C4-2B (cell line): ENCODE measurements around the gene NUDT14.
A peak's percentile ranks its signal among the peaks of the same experiment; 100 is the strongest.

Experiments used
- H3K27ac ChIP-seq: fragments of 450-650 bp; 2 replicates; pipeline ENCODE4 v1.5.1; 2017
- ZFX ChIP-seq: fragments of 450-650 bp; IDR thresholded peaks from 2 replicates; pipeline ENCODE4 v1.6.1; 2017
- TF ChIP-seq, protein P1 (sequence below): fragments of 450-650 bp; conservative IDR thresholded peaks from 2 replicates; pipeline ENCODE4 v1.5.1; 2017; ENCODE audit warnings: mild to moderate bottlenecking

NUDT14 gene

DNA sequence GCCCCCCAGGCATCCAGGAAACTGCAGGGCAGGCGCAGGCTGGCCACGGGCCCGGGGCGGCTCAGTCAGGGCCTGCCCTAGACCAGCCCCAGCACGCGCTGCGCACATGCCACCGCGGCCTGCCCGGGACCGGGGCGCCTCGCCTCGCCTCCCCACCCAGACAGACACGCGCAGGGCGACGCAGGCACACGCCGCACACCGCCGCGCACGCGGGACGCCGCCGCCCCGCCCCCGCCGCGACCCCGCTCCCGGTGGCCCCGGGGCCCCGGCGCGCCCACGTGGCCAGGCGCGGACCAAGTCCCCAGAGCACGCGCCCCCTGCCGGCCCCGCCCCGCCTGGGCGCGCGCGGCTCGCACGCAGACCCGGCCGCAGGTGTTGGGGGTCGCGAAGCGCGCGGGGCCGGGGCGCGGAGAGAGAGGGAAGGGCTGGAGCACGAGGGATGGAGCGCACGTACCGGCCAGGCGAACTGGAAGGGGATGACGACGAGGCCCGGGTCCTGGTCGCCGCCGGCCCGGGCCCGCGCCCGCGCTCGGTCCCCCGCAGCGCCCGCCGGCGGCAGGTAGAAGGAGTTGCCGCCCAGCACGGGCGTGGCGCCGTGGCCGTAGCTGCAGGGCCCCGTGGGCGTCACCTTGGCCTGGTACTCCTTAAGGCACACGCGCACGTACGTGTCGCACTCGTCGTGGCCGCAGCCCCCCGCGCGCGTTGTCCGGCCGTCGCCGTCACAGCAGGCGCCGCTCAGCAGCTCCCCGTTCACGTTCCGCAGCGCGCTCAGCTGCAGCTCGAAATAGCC is 13.6 kb downstream of the NUDT14 start:
- TF ChIP-seq, protein P1, sequence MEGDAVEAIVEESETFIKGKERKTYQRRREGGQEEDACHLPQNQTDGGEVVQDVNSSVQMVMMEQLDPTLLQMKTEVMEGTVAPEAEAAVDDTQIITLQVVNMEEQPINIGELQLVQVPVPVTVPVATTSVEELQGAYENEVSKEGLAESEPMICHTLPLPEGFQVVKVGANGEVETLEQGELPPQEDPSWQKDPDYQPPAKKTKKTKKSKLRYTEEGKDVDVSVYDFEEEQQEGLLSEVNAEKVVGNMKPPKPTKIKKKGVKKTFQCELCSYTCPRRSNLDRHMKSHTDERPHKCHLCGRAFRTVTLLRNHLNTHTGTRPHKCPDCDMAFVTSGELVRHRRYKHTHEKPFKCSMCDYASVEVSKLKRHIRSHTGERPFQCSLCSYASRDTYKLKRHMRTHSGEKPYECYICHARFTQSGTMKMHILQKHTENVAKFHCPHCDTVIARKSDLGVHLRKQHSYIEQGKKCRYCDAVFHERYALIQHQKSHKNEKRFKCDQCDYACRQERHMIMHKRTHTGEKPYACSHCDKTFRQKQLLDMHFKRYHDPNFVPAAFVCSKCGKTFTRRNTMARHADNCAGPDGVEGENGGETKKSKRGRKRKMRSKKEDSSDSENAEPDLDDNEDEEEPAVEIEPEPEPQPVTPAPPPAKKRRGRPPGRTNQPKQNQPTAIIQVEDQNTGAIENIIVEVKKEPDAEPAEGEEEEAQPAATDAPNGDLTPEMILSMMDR: peak; percentile 88
- peak; percentile 86 for TF ChIP-seq ZFX
- peak overlapping the region; percentile 94 for H3K27ac ChIP-seq

DNA sequence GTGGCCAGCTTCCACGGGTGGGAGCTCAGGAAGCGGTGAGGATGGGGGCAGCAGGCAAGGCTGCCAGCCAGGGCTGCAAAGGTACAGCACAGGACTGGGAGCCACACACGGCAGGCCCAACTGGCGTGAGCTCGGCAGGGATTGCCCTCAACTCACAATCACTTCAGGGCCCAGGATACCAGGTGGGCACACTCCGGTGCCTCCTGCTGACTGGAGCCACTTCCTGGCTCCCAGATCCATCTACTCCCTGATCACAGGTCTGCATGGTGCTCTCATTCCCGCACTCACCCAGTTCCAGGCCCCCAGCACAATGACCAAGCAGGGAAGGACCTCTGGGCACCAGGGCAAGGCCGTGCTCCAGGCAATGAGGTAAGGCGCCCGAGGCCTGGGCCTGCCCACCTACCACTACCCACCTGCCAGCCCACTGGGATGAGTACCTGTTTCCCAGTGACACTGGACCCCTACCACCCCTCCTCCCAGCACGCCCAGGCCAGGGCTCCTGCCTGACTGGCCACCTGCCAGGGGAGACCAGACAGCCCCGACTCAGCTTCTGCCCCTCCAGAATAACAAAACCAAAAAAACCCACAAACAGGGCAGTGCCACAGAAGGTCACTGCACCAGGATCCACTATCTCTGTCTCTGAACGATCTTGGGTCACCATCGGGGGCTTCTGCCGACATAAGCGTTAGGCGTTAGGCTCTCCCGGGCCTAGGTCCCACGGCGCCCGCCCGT is 14.4 kb downstream of the NUDT14 start:
- TF ChIP-seq, protein P1: no peak
- TF ChIP-seq ZFX: no peak
- H3K27ac ChIP-seq: peak overlapping the region; percentile 94

DNA sequence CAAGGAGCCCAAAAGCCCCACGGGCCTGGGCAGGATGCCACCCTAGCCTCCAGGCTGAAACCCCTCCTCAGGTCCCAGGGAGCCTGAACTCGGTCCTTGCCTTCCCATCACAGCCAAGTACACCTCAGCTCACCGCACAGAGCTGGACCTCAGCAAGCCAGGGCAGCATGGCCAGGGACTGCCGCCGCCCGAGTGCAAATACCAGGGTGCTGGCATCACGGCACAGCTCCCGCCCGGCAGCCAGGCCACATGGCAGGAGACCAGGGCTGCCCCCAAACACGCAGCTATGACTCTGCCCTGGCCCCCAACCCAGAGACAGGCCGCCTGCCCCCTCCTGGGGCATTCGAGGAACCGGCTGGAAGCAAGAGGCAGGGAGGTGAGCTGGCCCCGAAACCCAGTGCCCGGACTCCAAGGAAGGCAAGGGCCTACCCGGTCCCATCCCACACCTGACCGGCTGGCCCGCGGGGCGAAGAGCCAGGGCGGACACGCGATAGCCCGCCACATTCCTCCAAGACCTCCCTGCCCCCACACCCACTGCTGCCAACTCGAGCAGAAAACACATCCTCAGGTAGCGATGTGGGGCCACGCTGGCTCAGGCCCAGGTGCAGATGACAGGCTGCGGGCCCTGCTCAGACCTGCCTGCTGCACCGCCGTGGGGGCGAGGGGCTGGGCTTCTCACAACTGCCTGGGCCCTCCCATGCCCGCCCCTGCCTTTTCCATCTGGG is 15.2 kb downstream of the NUDT14 start:
- H3K27ac ChIP-seq: peak overlapping the region; percentile 94
- peak; percentile 44; the same call in 1 of the 2 replicates for TF ChIP-seq ZFX
- TF ChIP-seq, protein P1: no peak

DNA sequence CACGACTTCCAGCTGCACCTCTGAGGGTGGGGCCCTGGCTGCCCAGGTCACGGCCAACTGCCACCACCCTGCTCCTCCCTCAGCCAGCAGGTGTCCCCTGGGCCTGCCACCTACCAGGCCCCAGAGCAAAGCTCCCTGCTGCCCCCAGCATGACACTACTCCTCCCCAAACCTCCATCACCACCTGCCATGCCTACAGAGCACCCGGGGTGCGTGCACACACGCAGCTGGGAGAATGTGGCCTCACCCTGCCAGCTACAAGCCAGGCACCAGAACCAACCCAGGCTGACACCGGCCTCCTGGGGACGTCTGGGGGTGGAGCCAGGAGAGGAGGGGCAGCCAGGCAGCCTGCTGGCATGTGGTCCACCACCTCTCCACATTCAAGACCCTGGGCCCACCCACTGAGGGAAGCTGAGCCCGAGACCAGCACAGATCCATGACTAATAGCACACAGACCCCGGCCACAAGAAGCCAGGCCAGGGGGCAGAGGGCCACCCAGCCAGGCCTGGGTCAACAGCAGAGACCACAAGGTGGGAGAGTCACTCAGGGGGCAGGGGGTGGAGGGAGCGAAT is 15.9 kb downstream of the NUDT14 start:
- peak overlapping the region; percentile 94 for H3K27ac ChIP-seq
- no peak for TF ChIP-seq ZFX
- TF ChIP-seq, protein P1: no peak

DNA sequence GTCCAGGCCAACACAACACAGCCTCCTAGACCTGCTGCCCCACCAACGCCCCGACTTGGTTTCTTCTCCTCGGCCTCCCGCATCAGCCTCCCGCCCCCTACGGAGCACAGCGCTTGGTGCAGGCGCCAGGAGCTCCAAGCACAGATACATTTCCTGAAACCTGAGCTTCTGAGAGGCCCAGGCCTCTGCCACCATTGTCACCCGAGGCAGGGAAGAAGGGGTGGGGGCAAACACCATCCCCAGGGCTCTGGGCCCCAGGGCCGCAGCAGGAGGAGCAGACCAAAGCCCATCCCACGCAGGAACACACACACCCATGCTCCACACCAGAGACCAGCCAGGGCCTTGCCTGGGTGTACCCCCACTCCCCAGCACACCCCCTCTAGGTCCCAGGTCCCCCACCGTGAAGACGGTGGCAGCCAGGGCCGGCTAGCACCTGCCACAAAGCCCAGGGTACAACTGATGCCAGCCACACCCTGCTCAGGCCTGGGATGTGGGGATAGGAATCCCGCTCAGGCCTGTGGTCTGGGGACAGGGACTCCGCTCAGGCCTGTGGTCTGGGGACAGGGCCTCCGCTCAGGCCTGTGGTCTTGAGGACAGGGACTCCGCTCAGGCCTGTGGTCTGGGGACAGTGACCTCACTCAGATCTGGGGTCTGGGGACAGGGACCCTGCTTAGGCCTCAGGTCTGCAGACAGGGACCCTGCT is 17.9 kb downstream of the NUDT14 start:
- peak overlapping the region; percentile 37 for H3K27ac ChIP-seq
- no peak for TF ChIP-seq ZFX
- TF ChIP-seq, protein P1: no peak

DNA sequence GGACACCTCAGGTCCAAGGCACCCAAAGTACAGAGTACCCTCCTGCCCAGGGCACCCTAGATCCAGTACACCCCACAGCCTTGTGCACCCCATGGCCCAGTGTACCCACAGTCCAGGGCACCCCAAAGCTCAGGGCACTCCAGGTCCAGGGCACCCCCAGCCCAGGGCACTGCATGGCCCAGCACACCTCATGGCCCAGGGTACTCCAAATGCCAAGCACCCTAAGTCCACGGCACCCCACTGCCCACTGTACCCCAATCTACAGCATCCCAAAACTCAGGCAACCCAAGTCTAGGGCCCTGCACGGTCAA is 18.5 kb downstream of the NUDT14 start:
- H3K27ac ChIP-seq: peak overlapping the region; percentile 37
- TF ChIP-seq ZFX: no peak
- TF ChIP-seq, protein P1: no peak
